ENCODE data around the gene CIB2. TPM values are rescaled to one million over a fixed set of nuclear protein-coding genes. Genes with fewer than 3 reads are reported as not detected.

The CIB2 gene
- total and polyA plus RNA-seq, 2 experiments from 2014 or later = 59.5 to 64.4 TPM

DNA sequence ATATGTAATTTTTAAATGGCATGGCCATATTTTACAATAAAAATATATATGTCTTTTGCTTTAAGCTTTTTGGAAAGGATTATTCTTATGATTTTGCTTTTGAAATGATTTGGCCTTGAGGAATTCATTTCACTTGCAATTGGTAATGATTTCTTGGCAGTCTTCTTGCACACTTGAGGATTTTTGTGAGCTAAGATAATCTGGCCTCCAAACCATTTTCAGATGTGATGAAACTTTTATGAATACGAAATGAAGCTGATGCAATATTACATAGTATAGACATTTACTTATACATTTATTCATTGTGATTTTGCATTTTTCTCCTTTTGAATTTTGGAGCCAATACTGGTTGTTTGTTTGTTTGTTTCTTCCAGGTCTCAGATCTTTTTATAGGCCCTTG, 45.3 kb downstream of the CIB2 start:
- no peaks in the 10 kb centered on the region for H3K9me2 ChIP-seq (ENCODE audit: insufficient read depth)
- ATAC-seq (no peak), DNase-seq (ENCODE audit: low spot score) (no peak)
- no peak overlapping the region for H3K4me3 ChIP-seq
- no peaks in the 10 kb centered on the region for H3K4me1 ChIP-seq (ENCODE audit: insufficient read depth)
- Mint-ChIP-seq H3K27ac (no peak overlapping the region), H3K36me3 (ENCODE audit: low read depth) (no peaks in the 10 kb centered on the region), H3K4me3 (no peak overlapping the region), H3K4me1 (peaks cover 4% of the 10 kb centered on the region; the same call in 2 of the 3 replicates), H3K27me3 (ENCODE audit: insufficient read depth, low read depth, poor library complexity) (peaks cover 6% of the 10 kb centered on the region), H3K9me3 (no peaks in the 10 kb centered on the region; the same call in 2 of the 3 replicates)
- H3K36me3 ChIP-seq (ENCODE audit: insufficient read depth) = no peaks in the 10 kb centered on the region
- TF ChIP-seq NANOG (IDR thresholded peaks at IDR 0.05; ENCODE audit: borderline replicate concordance) = no peak
- TF ChIP-seq, protein P1, sequence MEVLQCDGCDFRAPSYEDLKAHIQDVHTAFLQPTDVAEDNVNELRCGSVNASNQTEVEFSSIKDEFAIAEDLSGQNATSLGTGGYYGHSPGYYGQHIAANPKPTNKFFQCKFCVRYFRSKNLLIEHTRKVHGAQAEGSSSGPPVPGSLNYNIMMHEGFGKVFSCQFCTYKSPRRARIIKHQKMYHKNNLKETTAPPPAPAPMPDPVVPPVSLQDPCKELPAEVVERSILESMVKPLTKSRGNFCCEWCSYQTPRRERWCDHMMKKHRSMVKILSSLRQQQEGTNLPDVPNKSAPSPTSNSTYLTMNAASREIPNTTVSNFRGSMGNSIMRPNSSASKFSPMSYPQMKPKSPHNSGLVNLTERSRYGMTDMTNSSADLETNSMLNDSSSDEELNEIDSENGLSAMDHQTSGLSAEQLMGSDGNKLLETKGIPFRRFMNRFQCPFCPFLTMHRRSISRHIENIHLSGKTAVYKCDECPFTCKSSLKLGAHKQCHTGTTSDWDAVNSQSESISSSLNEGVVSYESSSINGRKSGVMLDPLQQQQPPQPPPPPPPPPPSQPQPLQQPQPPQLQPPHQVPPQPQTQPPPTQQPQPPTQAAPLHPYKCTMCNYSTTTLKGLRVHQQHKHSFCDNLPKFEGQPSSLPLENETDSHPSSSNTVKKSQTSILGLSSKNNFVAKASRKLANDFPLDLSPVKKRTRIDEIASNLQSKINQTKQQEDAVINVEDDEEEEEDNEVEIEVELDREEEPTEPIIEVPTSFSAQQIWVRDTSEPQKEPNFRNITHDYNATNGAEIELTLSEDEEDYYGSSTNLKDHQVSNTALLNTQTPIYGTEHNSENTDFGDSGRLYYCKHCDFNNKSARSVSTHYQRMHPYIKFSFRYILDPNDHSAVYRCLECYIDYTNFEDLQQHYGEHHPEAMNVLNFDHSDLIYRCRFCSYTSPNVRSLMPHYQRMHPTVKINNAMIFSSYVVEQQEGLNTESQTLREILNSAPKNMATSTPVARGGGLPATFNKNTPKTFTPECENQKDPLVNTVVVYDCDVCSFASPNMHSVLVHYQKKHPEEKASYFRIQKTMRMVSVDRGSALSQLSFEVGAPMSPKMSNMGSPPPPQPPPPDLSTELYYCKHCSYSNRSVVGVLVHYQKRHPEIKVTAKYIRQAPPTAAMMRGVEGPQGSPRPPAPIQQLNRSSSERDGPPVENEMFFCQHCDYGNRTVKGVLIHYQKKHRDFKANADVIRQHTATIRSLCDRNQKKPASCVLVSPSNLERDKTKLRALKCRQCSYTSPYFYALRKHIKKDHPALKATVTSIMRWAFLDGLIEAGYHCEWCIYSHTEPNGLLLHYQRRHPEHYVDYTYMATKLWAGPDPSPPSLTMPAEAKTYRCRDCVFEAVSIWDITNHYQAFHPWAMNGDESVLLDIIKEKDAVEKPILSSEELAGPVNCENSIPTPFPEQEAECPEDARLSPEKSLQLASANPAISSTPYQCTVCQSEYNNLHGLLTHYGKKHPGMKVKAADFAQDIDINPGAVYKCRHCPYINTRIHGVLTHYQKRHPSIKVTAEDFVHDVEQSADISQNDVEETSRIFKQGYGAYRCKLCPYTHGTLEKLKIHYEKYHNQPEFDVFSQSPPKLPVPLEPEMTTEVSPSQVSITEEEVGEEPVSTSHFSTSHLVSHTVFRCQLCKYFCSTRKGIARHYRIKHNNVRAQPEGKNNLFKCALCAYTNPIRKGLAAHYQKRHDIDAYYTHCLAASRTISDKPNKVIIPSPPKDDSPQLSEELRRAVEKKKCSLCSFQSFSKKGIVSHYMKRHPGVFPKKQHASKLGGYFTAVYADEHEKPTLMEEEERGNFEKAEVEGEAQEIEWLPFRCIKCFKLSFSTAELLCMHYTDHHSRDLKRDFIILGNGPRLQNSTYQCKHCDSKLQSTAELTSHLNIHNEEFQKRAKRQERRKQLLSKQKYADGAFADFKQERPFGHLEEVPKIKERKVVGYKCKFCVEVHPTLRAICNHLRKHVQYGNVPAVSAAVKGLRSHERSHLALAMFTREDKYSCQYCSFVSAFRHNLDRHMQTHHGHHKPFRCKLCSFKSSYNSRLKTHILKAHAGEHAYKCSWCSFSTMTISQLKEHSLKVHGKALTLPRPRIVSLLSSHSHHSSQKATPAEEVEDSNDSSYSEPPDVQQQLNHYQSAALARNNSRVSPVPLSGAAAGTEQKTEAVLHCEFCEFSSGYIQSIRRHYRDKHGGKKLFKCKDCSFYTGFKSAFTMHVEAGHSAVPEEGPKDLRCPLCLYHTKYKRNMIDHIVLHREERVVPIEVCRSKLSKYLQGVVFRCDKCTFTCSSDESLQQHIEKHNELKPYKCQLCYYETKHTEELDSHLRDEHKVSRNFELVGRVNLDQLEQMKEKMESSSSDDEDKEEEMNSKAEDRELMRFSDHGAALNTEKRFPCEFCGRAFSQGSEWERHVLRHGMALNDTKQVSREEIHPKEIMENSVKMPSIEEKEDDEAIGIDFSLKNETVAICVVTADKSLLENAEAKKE (CRISPR knock-in tag; IDR thresholded peaks at IDR 0.05) = no peak
- H2AFZ ChIP-seq = no peak overlapping the region
- no peaks in the 10 kb centered on the region for H3K79me2 ChIP-seq (replicated peaks; ENCODE audit: insufficient read depth)
- H3F3A ChIP-seq (replicated peaks; ENCODE audit: low read depth) = no peaks in the 10 kb centered on the region
- H3K4me2 ChIP-seq = no peak overlapping the region
- no peaks in the 10 kb centered on the region for H4K20me1 ChIP-seq (replicated peaks; ENCODE audit: insufficient read depth)
- H3K27me3 ChIP-seq (ENCODE audit: insufficient read depth) = no peaks in the 10 kb centered on the region
- H3K27ac ChIP-seq (ENCODE audit: low read depth) = no peak overlapping the region

DNA sequence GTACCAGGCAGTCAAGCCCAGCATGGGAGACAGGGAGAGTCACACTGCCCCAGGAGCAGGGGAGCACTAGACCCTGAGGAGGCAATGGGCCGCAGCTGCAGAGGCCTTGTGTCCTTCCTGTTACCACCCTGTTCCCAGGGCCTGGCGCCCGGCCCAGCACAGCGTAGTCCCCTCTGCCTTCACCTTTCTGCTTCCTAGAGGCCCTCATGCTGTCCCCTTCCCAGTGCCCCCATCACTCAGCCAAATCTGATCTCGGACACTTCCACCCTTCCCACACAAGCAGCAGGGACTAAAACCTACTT, 46.8 kb downstream of the CIB2 start:
- Mint-ChIP-seq H3K9me3 (no peaks in the 10 kb centered on the region; the same call in 2 of the 3 replicates), H3K27ac (no peak overlapping the region), H3K27me3 (ENCODE audit: insufficient read depth, low read depth, poor library complexity) (peaks cover 10% of the 10 kb centered on the region), H3K4me3 (no peak overlapping the region), H3K4me1 (peaks cover 4% of the 10 kb centered on the region; the same call in 2 of the 3 replicates), H3K36me3 (ENCODE audit: low read depth) (no peaks in the 10 kb centered on the region)
- no peaks in the 10 kb centered on the region for H3K9me2 ChIP-seq (ENCODE audit: insufficient read depth)
- no peak overlapping the region for H3K27ac ChIP-seq (ENCODE audit: low read depth)
- no peaks in the 10 kb centered on the region for H3K79me2 ChIP-seq (replicated peaks; ENCODE audit: insufficient read depth)
- H4K20me1 ChIP-seq (replicated peaks; ENCODE audit: insufficient read depth) = no peaks in the 10 kb centered on the region
- no peak overlapping the region for H2AFZ ChIP-seq
- H3F3A ChIP-seq (replicated peaks; ENCODE audit: low read depth) = no peaks in the 10 kb centered on the region
- H3K4me1 ChIP-seq (ENCODE audit: insufficient read depth) = no peaks in the 10 kb centered on the region
- H3K27me3 ChIP-seq (ENCODE audit: insufficient read depth) = no peaks in the 10 kb centered on the region
- no peak overlapping the region for H3K4me2 ChIP-seq
- peak; percentile 19 for ATAC-seq
- no peak for DNase-seq (ENCODE audit: low spot score)
- H3K36me3 ChIP-seq (ENCODE audit: insufficient read depth) = no peaks in the 10 kb centered on the region
- no peak overlapping the region for H3K4me3 ChIP-seq
- TF ChIP-seq, protein P2, sequence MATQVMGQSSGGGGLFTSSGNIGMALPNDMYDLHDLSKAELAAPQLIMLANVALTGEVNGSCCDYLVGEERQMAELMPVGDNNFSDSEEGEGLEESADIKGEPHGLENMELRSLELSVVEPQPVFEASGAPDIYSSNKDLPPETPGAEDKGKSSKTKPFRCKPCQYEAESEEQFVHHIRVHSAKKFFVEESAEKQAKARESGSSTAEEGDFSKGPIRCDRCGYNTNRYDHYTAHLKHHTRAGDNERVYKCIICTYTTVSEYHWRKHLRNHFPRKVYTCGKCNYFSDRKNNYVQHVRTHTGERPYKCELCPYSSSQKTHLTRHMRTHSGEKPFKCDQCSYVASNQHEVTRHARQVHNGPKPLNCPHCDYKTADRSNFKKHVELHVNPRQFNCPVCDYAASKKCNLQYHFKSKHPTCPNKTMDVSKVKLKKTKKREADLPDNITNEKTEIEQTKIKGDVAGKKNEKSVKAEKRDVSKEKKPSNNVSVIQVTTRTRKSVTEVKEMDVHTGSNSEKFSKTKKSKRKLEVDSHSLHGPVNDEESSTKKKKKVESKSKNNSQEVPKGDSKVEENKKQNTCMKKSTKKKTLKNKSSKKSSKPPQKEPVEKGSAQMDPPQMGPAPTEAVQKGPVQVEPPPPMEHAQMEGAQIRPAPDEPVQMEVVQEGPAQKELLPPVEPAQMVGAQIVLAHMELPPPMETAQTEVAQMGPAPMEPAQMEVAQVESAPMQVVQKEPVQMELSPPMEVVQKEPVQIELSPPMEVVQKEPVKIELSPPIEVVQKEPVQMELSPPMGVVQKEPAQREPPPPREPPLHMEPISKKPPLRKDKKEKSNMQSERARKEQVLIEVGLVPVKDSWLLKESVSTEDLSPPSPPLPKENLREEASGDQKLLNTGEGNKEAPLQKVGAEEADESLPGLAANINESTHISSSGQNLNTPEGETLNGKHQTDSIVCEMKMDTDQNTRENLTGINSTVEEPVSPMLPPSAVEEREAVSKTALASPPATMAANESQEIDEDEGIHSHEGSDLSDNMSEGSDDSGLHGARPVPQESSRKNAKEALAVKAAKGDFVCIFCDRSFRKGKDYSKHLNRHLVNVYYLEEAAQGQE (IDR thresholded peaks at IDR 0.05; ENCODE audit: unreplicated experiment) = no peak
- TF ChIP-seq POLR2AphosphoS5 (IDR thresholded peaks at IDR 0.05; ENCODE audit: low read depth) (no peak), EZH2 (IDR thresholded peaks at IDR 0.05; ENCODE audit: low read depth, unreplicated experiment) (no peak), ZNF331 (CRISPR knock-in tag; IDR thresholded peaks at IDR 0.05; ENCODE audit: low read depth) (no peak), EZH2phosphoT487 (IDR thresholded peaks at IDR 0.05; ENCODE audit: unreplicated experiment) (no peak), ZNF114 (CRISPR knock-in tag; IDR thresholded peaks at IDR 0.05) (no peak), CREB1 (CRISPR knock-in tag; IDR thresholded peaks at IDR 0.05; ENCODE audit: low read depth) (no peak)

All from GM23338 (cell line).